Measurements from ENCODE around the gene CTDSPL.

CTDSPL gene

DNA sequence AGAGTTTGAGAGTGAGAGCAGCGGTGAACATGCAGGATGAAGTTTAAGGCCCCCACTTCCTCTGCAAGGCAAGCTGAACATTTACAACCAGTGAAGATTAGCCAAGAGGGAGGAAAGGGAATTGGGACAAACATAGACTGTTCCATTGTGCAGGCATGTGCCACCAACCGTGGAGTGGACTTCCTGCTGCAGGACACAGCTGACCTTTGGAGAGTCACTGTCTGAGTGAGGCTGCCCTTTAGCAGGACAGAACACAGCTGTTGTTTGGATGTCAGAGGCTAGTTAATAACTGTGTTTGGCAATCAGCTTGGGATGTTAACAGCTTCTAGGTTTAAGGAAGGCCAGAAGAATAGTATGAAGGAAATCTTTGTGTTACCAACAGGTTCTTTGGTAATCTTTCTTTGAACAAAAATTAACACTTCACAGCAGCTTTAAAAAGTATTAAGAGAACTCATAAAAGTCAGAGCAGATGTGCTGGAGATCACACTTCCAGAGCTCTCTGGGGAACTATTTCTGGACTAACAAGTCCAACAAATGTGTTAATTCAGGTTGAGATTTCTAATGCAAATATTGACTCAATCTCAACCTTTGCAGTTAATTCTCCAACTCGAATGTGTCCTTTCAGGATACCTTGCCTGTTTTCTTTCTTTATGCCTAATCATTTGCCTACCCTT, 31.4 kb downstream of the CTDSPL start:
- TF ChIP-seq CTCF (IDR thresholded peaks at IDR 0.05; ENCODE audit: extremely low read depth, insufficient read depth, missing control alignments) = no peak
- DNase-seq (ENCODE audit: low spot score) = no peak
- in situ Hi-C loops (cut with MboI; ENCODE audit: low pct_unique_long_range_greater_than_20kb, low sequenced_read_pairs, unreplicated experiment) = no loop called here

GRCh38 chr3:37896827-37897226, 35.1 kb downstream of the CTDSPL start:
- TF ChIP-seq CTCF (IDR thresholded peaks at IDR 0.05; ENCODE audit: extremely low read depth, insufficient read depth, missing control alignments) = no peak
- no peak for DNase-seq (ENCODE audit: low spot score)
- in situ Hi-C loops (cut with MboI; ENCODE audit: low pct_unique_long_range_greater_than_20kb, low sequenced_read_pairs, unreplicated experiment) = no loop called here

DNA sequence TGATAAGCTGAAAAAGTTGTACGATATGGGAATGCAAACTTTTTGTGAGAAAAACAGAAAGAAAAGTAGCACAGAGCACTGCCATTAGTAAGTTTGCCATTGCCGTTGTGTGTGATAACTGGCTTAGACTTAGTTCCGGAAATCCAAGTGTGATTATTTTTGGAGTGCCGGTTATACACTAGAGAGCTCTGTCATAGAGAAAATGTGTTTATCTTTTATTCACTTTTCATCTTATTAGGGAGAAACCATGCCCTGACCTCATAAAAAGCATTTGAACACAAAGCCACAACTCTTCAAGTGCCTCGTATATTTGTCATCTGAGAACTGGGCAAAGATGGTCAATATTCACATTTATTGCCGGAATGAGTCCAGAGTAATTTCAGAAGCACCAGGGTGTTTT, 36.1 kb downstream of the CTDSPL start:
- DNase-seq (ENCODE audit: low spot score) = no peak
- in situ Hi-C loops (cut with MboI; ENCODE audit: low pct_unique_long_range_greater_than_20kb, low sequenced_read_pairs, unreplicated experiment) = no loop called here
- no peak for TF ChIP-seq CTCF (IDR thresholded peaks at IDR 0.05; ENCODE audit: extremely low read depth, insufficient read depth, missing control alignments)

DNA sequence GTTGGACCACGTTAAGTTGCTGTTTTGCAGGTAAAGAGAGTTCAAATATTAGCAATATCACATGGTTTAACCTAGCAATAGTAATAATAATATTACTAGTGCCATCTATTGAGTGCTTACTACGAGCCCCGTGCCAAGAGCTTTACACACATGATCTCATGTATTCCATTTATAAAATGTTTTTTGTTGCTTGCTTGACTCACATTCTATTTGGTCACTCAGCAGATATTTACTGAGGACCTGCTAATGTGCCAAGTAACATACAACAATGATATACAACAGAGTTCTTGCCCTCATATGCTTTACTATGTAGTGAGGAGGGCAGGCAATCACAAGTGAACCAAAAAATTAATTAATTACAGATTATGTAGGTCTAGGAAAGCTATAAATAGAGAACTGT, 36.7 kb downstream of the CTDSPL start:
- in situ Hi-C loops (cut with MboI; ENCODE audit: low pct_unique_long_range_greater_than_20kb, low sequenced_read_pairs, unreplicated experiment) = no loop called here
- DNase-seq (ENCODE audit: low spot score) = no peak
- TF ChIP-seq CTCF (IDR thresholded peaks at IDR 0.05; ENCODE audit: extremely low read depth, insufficient read depth, missing control alignments) = no peak

GRCh38 chr3:37899101-37899707, 37.5 kb downstream of the CTDSPL start:
- in situ Hi-C loops (cut with MboI; ENCODE audit: low pct_unique_long_range_greater_than_20kb, low sequenced_read_pairs, unreplicated experiment) = no loop called here
- no peak for TF ChIP-seq CTCF (IDR thresholded peaks at IDR 0.05; ENCODE audit: extremely low read depth, insufficient read depth, missing control alignments)
- DNase-seq (ENCODE audit: low spot score) = no peak

DNA sequence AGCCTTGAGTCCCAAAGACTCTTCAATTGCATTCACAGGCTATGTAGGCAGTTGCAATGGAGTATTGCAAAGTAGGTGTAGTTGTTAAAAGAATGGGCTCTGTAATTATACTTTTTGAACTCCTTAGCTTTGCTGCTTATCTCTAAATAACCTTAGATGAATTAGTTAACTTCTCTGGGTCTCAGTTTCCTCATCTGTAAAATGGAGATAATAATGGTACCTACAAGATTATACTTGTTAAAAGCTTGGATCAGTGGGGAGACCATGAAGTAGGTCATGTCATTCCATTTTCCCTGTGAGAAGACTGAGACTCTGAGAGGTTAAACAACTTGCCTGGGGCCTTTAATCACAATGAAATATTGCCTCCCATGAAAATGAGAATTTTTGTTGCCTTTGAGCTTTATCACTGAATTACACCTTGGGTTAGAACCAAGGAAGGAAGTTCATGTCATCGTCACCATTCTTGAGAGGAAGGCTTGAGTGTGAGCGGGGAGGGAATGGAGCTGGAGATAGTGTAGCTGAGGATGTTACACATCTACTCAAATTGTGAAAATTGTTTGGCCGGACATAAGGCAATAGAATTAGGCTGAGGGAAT, 38.1 kb downstream of the CTDSPL start:
- TF ChIP-seq CTCF (IDR thresholded peaks at IDR 0.05; ENCODE audit: extremely low read depth, insufficient read depth, missing control alignments) = no peak
- DNase-seq (ENCODE audit: low spot score) = no peak
- in situ Hi-C loops (cut with MboI; ENCODE audit: low pct_unique_long_range_greater_than_20kb, low sequenced_read_pairs, unreplicated experiment) = no loop called here

Data from GM13977 (cell line).